Common myeloid progenitor, CD34-positive (primary cell): ENCODE results near the gene AAR2.

Experiments
- CTCF ChIA-PET: fragments of 350-600 bp; sonication (Branson Sonifier 250); formaldehyde crosslinking; loops from one replicate; lab custom pipeline; 2021; ENCODE audit warnings: antibody characterized with exemption; lab: Charles Lee
- POLR2A ChIA-PET: fragments of 350-600 bp; sonication (Branson Sonifier 250); formaldehyde crosslinking; loops from one replicate; lab custom pipeline; 2021; ENCODE audit warnings: antibody characterized with exemption; lab: Charles Lee
- DNase-seq, 3 donors: peaks; one replicate each; pipeline versions ENCODE4 v3.0.0 to v3.0.0-alpha.2; 2013
- H3K27ac ChIP-seq, 2 experiments: 1 replicate in 1 of 2; 2 replicates in 1 of 2; pipeline ENCODE4 v1.7.0; 2013; ENCODE audit warnings: inconsistent platforms in 2 of 2, low read length in 2 of 2, mild to moderate bottlenecking in 2 of 2, low read depth in 1 of 2, moderate library complexity in 1 of 2; ENCODE audit not compliant: severe bottlenecking in 2 of 2, insufficient read depth in 1 of 2, poor library complexity in 1 of 2
- H3K27me3 ChIP-seq, 5 experiments: replicated peaks in 2 of 5; 1 replicate in 3 of 5; 2 replicates in 2 of 5; pipeline versions ENCODE4 v1.6.1 to v1.7.0; 2013; ENCODE audit warnings: low read length in 4 of 5, mild to moderate bottlenecking in 2 of 5, moderate library complexity in 2 of 5, inconsistent platforms in 1 of 5; ENCODE audit not compliant: insufficient read depth in 5 of 5, control insufficient read depth in 4 of 5
- H3K36me3 ChIP-seq, 4 experiments: 1 replicate in 2 of 4; 2 replicates in 2 of 4; pipeline versions ENCODE4 v1.6.1 to v1.7.0; 2013; ENCODE audit warnings: low read length in 3 of 4, control low read depth in 1 of 4, mild to moderate bottlenecking in 1 of 4; ENCODE audit not compliant: control insufficient read depth in 4 of 4, insufficient read depth in 4 of 4
- H3K4me1 ChIP-seq, 4 experiments: 1 replicate in 3 of 4; 2 replicates in 1 of 4; pipeline versions ENCODE4 v1.6.1 to v1.7.1; 2013; ENCODE audit warnings: low read length in 3 of 4, mild to moderate bottlenecking in 3 of 4, control low read depth in 1 of 4, inconsistent platforms in 1 of 4, moderate library complexity in 1 of 4; ENCODE audit not compliant: control insufficient read depth in 4 of 4, insufficient read depth in 4 of 4; ENCODE audit errors: control extremely low read depth in 1 of 4
- H3K4me3 ChIP-seq, 7 experiments: 1 replicate in 4 of 7; 2 replicates in 3 of 7; pipeline versions ENCODE4 v1.5.1 to v1.7.0; 2013; ENCODE audit warnings: mild to moderate bottlenecking in 7 of 7, low read length in 6 of 7, moderate library complexity in 6 of 7, inconsistent platforms in 2 of 7, low read depth in 2 of 7, control low read depth in 1 of 7; ENCODE audit not compliant: insufficient read depth in 4 of 7, control insufficient read depth in 1 of 7; ENCODE audit errors: extremely low read depth in 1 of 7
- H3K9me3 ChIP-seq, 5 experiments: 1 replicate in 4 of 5; 2 replicates in 1 of 5; pipeline versions ENCODE4 v1.6.1 to v1.7.1; 2013; ENCODE audit warnings: low read length in 4 of 5, mild to moderate bottlenecking in 2 of 5, inconsistent platforms in 1 of 5, low read depth in 1 of 5, moderate library complexity in 1 of 5; ENCODE audit not compliant: control insufficient read depth in 4 of 5, insufficient read depth in 2 of 5; ENCODE audit errors: control extremely low read depth in 1 of 5
- WGBS: methylation state at CpG from one replicate; pipeline ENCODE4 v1.1.5; 2013; ENCODE audit not compliant: insufficient coverage; 5-methylcytosine and 5-hydroxymethylcytosine counted together

AAR2 gene

GRCh38 chr20:36252511-36252910, 16.2 kb downstream of the AAR2 start:
- Histone ChIP-seq H3K9me3 (no peaks in the 10 kb centered on the region), H3K4me3 (no peak overlapping the region), H3K36me3 (peaks cover 24 to 71% (median 52%) of the 10 kb centered on the region in 4 experiments), H3K27ac (no peak overlapping the region), H3K27me3 (no peaks in the 10 kb centered on the region), H3K4me1 (no peaks in the 10 kb centered on the region)
- ChIA-PET POLR2A (interaction anchor here (0.6 kb wide), 1 partner anchor 201 kb away, joined by 3 read pairs; no protein-coding TSS in a partner anchor), CTCF (interaction anchor here (0.6 to 1.7 kb wide), 3 partner anchors 9 to 97 kb away, joined by 3 to 4 read pairs (median 3); no protein-coding TSS in a partner anchor)
- 96% methylated on average over 3 of the region's 3 CpGs for WGBS
- DNase-seq: no peak

- POLR2A ChIA-PET: interaction anchor here (0.6 kb wide), 1 partner anchor 200 kb away, joined by 3 read pairs; no protein-coding TSS in a partner anchor
- H3K27me3 ChIP-seq: no peaks in the 10 kb centered on the region
- no peak for DNase-seq
- CTCF ChIA-PET: interaction anchor here (0.6 to 1.7 kb wide), 2 partner anchors 9 to 97 kb away, joined by 3 to 4 read pairs; no protein-coding TSS in a partner anchor
- WGBS: 97% methylated on average over 7 of the region's 9 CpGs
- no peaks in the 10 kb centered on the region for H3K9me3 ChIP-seq
- no peaks in the 10 kb centered on the region for H3K4me1 ChIP-seq
- H3K4me3 ChIP-seq: no peak overlapping the region
- H3K27ac ChIP-seq: no peak overlapping the region
- H3K36me3 ChIP-seq: peaks cover 20 to 68% (median 50%) of the 10 kb centered on the region in 4 experiments
Observed at GRCh38 chr20:36253036-36253435, 16.8 kb downstream of the AAR2 start.

- Histone ChIP-seq H3K4me3 (no peak overlapping the region), H3K9me3 (no peaks in the 10 kb centered on the region), H3K36me3 (peaks cover 18 to 59% (median 46%) of the 10 kb centered on the region in 4 experiments), H3K4me1 (no peaks in the 10 kb centered on the region), H3K27ac (no peak overlapping the region), H3K27me3 (no peaks in the 10 kb centered on the region)
- DNase-seq: no peak
- WGBS: 67% methylated on average over 1 of the region's 2 CpGs
- ChIA-PET POLR2A (no interaction called here), CTCF (no interaction called here)
Observed at GRCh38 chr20:36254076-36254475, 17.8 kb downstream of the AAR2 start.

DNA sequence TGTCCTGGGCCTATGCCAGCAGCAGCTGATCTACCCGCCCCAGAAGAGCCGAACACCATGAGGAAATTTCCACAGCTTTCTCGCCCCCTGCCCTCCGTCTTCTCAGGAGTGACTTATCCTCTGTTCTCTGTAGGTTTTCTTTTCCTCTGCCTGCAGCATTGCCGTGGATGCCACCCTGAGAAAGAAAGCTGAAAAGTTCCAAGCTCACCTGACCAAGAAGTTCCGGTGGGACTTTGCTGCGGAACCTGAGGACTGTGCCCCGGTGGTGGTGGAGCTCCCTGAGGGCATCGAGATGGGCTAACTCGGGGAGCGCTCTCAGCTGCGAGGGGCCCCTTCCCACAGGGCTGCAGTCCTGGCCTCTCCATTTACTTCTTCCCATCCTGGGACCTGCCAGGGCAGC, 19.2 kb downstream of the AAR2 start:
- H3K36me3 ChIP-seq: peaks cover 12 to 54% (median 40%) of the 10 kb centered on the region in 4 experiments
- no peaks in the 10 kb centered on the region for H3K9me3 ChIP-seq
- ChIA-PET CTCF (interaction anchor here (1.1 kb wide), 1 partner anchor 19 kb away, joined by 3 read pairs; no protein-coding TSS in a partner anchor), POLR2A (no interaction called here)
- H3K27me3 ChIP-seq: no peaks in the 10 kb centered on the region
- no peaks in the 10 kb centered on the region for H3K4me1 ChIP-seq
- no peak for DNase-seq
- H3K27ac ChIP-seq: no peak overlapping the region
- no peak overlapping the region for H3K4me3 ChIP-seq
- WGBS: 98% methylated on average over 11 of the region's 12 CpGs

DNA sequence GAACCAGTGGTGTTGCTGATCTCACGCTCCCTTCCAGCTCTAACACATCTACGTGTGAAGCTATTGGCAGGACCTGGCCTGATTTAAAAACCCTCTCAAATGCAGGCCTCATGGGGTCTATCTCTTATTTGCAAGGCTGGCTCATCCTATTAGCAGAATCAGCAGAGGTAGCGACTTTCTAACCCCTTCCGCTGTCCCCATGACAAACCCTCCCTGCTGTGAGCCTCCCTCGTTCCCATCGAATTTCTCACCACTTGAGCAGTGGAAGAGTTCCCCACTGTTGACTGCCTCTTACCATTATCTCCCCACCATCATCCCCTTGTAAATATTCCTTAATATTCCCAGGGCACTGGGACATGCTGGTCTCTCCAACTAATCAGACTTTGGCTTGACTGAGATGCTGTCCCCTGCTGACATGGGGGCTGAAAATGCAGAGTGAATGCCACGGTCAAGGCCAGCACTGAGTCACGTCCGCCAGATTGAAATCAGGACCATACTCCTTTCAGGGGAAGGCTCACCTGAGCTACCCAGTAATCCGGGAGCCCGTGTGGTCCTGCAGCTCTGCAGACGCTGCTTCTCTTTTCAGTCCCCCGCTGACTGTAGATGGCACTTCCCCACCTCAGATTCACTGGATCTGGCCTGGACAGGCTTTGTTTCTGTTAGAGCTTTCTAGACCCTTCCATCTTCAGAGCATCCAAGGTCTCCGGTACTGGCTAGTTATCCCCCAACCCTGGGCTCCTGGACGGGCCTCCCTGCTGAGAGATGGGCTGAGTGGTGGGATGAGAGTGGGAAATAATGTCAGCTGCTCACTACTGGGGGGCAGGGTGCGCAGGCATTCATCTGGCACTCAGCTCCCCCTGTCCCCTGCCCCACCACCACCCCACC, 23.1 kb downstream of the AAR2 start:
- CTCF ChIA-PET: interaction anchor here (1.0 to 1.3 kb wide), 2 partner anchors 13 to 57 kb away, joined by 3 read pairs; no protein-coding TSS in a partner anchor
- WGBS: 90% methylated on average over 13 of the region's 16 CpGs
- Histone ChIP-seq H3K4me3 (no peak overlapping the region), H3K27ac (no peak overlapping the region), H3K36me3 (peaks cover 0 to 25% (median 19%) of the 10 kb centered on the region in 4 experiments), H3K27me3 (no peaks in the 10 kb centered on the region), H3K9me3 (no peaks in the 10 kb centered on the region), H3K4me1 (no peaks in the 10 kb centered on the region)
- POLR2A ChIA-PET: no interaction called here
- no peak for DNase-seq

DNA sequence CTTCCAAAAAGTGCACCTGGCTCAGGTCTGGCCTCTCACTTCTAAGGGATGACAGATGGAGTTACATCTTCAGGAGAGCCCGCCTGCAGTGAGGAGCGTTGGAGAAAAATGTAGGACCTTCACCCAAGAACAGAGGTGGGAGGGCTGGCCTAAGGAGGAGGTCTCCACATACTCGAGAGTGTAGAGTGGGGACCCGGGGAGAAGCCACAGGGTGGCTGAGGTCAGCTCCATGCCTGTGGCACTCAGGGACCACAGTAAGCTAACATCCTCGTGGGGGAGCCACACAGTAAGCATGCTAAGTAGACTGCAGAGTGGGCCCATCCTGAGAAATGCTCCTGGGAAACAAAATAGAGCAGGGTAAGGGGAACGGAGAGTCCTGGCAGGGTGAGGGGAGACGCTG, 24.0 kb downstream of the AAR2 start:
- Histone ChIP-seq H3K27me3 (no peaks in the 10 kb centered on the region), H3K4me1 (no peaks in the 10 kb centered on the region), H3K36me3 (peaks cover 0 to 20% (median 17%) of the 10 kb centered on the region in 4 experiments), H3K4me3 (no peak overlapping the region), H3K9me3 (no peaks in the 10 kb centered on the region), H3K27ac (no peak overlapping the region)
- 88% methylated on average over 5 of the region's 7 CpGs for WGBS
- ChIA-PET POLR2A (no interaction called here), CTCF (interaction anchor here (1.3 kb wide), 1 partner anchor 58 kb away, joined by 3 read pairs; no protein-coding TSS in a partner anchor)
- DNase-seq: no peak
